Trophoblast cell (in vitro differentiated cells and primary cell): ENCODE results near the gene SPTLC3.

Source experiments
- DNase-seq, 2 donors: peaks; one replicate each; pipeline ENCODE4 v3.0.0-alpha.2; 2016
- H2AFZ ChIP-seq: 2 replicates; pipeline ENCODE4 v1.6.1; 2013; ENCODE audit warnings: low read length, moderate library complexity, mild to moderate bottlenecking; ENCODE audit not compliant: insufficient read depth, poor library complexity
- H2AK5ac ChIP-seq: 2 replicates; pipeline ENCODE4 v1.6.1; 2013; ENCODE audit warnings: mild to moderate bottlenecking, low read length
- H2BK120ac ChIP-seq: 2 replicates; pipeline ENCODE4 v1.6.1; 2013; ENCODE audit warnings: low read length, mild to moderate bottlenecking, moderate library complexity; ENCODE audit not compliant: insufficient read depth, poor library complexity
- H2BK12ac ChIP-seq: 2 replicates; pipeline ENCODE4 v1.6.1; 2013; ENCODE audit warnings: mild to moderate bottlenecking, low read length, moderate library complexity
- H2BK5ac ChIP-seq: 2 replicates; pipeline ENCODE4 v1.6.1; 2013; ENCODE audit warnings: low read length, low read depth, moderate library complexity, mild to moderate bottlenecking; ENCODE audit not compliant: poor library complexity
- H3K14ac ChIP-seq: 2 replicates; pipeline ENCODE4 v1.6.1; 2013; ENCODE audit warnings: mild to moderate bottlenecking, low read length
- H3K18ac ChIP-seq: 2 replicates; pipeline ENCODE4 v1.6.1; 2013; ENCODE audit warnings: mild to moderate bottlenecking, low read length
- H3K23ac ChIP-seq: 2 replicates; pipeline ENCODE4 v1.6.1; 2013; ENCODE audit warnings: low read length
- H3K27ac ChIP-seq: 2 replicates; pipeline ENCODE4 v1.5.1; 2013; ENCODE audit warnings: low read depth, mild to moderate bottlenecking, inconsistent platforms, low read length, moderate library complexity
- H3K27me3 ChIP-seq: 2 replicates; pipeline ENCODE4 v1.6.1; 2013; ENCODE audit warnings: inconsistent platforms, mild to moderate bottlenecking, low read length, moderate library complexity; ENCODE audit not compliant: insufficient read depth
- H3K36me3 ChIP-seq, 2 experiments: 1 replicate in 1 of 2; 2 replicates in 1 of 2; pipeline ENCODE4 v1.6.1; 2013; ENCODE audit warnings: low read length in 2 of 2, mild to moderate bottlenecking in 2 of 2, moderate library complexity in 1 of 2; ENCODE audit not compliant: insufficient read depth in 2 of 2, control insufficient read depth in 1 of 2
- H3K4ac ChIP-seq: 2 replicates; pipeline ENCODE4 v1.6.1; 2013; ENCODE audit warnings: low read depth, mild to moderate bottlenecking, low read length, moderate library complexity
- H3K4me1 ChIP-seq, 2 experiments: 1 replicate in 1 of 2; 2 replicates in 1 of 2; pipeline ENCODE4 v1.6.1; 2013; ENCODE audit warnings: low read length in 2 of 2, mild to moderate bottlenecking in 2 of 2, moderate library complexity in 1 of 2; ENCODE audit not compliant: insufficient read depth in 2 of 2, control insufficient read depth in 1 of 2
- H3K4me2 ChIP-seq: 2 replicates; pipeline ENCODE4 v1.6.1; 2013; ENCODE audit warnings: inconsistent platforms, mild to moderate bottlenecking, low read length, moderate library complexity
- H3K4me3 ChIP-seq: 2 replicates; pipeline ENCODE4 v1.5.1; 2013; ENCODE audit warnings: mild to moderate bottlenecking, low read depth, low read length, inconsistent platforms
- H3K79me1 ChIP-seq: one replicate; pipeline ENCODE4 v1.6.1; 2013; ENCODE audit warnings: low read length
- H3K79me2 ChIP-seq: 2 replicates; pipeline ENCODE4 v1.6.1; 2013; ENCODE audit warnings: low read length, mild to moderate bottlenecking; ENCODE audit not compliant: control insufficient read depth, insufficient read depth, poor library complexity
- H3K9ac ChIP-seq: 2 replicates; pipeline ENCODE4 v1.6.1; 2013; ENCODE audit warnings: mild to moderate bottlenecking, low read length
- H3K9me3 ChIP-seq: 2 replicates; pipeline ENCODE4 v1.6.1; 2013; ENCODE audit warnings: low read depth, mild to moderate bottlenecking, control low read depth, inconsistent platforms, low read length; ENCODE audit not compliant: insufficient read depth
- H4K12ac ChIP-seq: 2 replicates; pipeline ENCODE4 v1.6.1; 2013; ENCODE audit warnings: low read depth, mild to moderate bottlenecking, low read length, moderate library complexity
- H4K8ac ChIP-seq: 2 replicates; pipeline ENCODE4 v1.6.1; 2013; ENCODE audit warnings: low read depth, mild to moderate bottlenecking, low read length, moderate library complexity
- H4K91ac ChIP-seq: one replicate; pipeline ENCODE4 v1.6.1; 2013; ENCODE audit warnings: low read depth, mild to moderate bottlenecking, low read length, moderate library complexity
- WGBS: extraction: QIAGEN DNeasy Blood & Tissue Kit; methylation state at CpG from one replicate; pipeline ENCODE4 v1.1.7; 2013; ENCODE audit warnings: missing lambda C conversion rate; ENCODE audit not compliant: insufficient read length, insufficient coverage; ENCODE audit errors: extremely low coverage; 5-methylcytosine and 5-hydroxymethylcytosine counted together

SPTLC3 gene

GRCh38 chr20:13147071-13147963 lies 138.5 kb downstream of the SPTLC3 start:
- no peak overlapping the region for H3K23ac ChIP-seq
- H4K8ac ChIP-seq: no peak overlapping the region
- H2AFZ ChIP-seq: no peak overlapping the region
- DNase-seq: no peak
- no peak overlapping the region for H4K91ac ChIP-seq
- H4K12ac ChIP-seq: no peak overlapping the region
- H2BK5ac ChIP-seq: no peak overlapping the region
- H2AK5ac ChIP-seq: no peak overlapping the region
- H3K14ac ChIP-seq: no peak overlapping the region
- H3K27ac ChIP-seq: no peak overlapping the region
- peaks cover 0 to 3% of the 10 kb centered on the region in 2 experiments for H3K4me1 ChIP-seq
- no peaks in the 10 kb centered on the region for H3K79me2 ChIP-seq
- no peaks in the 10 kb centered on the region for H3K79me1 ChIP-seq
- no peaks in the 10 kb centered on the region for H3K36me3 ChIP-seq
- H3K18ac ChIP-seq: no peak overlapping the region
- no peaks in the 10 kb centered on the region for H3K27me3 ChIP-seq
- no peak overlapping the region for H2BK120ac ChIP-seq
- WGBS: no CpG with 5 or more reads among the region's 8 CpGs
- no peak overlapping the region for H3K4ac ChIP-seq
- no peaks in the 10 kb centered on the region for H3K9me3 ChIP-seq
- no peak overlapping the region for H2BK12ac ChIP-seq
- H3K4me2 ChIP-seq: no peak overlapping the region
- H3K9ac ChIP-seq: no peak overlapping the region
- no peak overlapping the region for H3K4me3 ChIP-seq

- Histone ChIP-seq H3K4me1 (peaks cover 0 to 3% of the 10 kb centered on the region in 2 experiments), H3K27ac (no peak overlapping the region), H3K9ac (no peak overlapping the region), H3K36me3 (no peaks in the 10 kb centered on the region), H4K12ac (no peak overlapping the region), H2BK5ac (no peak overlapping the region), H3K27me3 (no peaks in the 10 kb centered on the region), H2AFZ (no peak overlapping the region), H3K23ac (no peak overlapping the region), H4K8ac (no peak overlapping the region), H3K9me3 (no peaks in the 10 kb centered on the region), H3K79me1 (no peaks in the 10 kb centered on the region), H3K4ac (no peak overlapping the region), H3K4me2 (no peak overlapping the region), H3K18ac (no peak overlapping the region), H2AK5ac (no peak overlapping the region), H3K14ac (no peak overlapping the region), H4K91ac (no peak overlapping the region), H2BK12ac (no peak overlapping the region), H2BK120ac (no peak overlapping the region), H3K79me2 (no peaks in the 10 kb centered on the region), H3K4me3 (no peak overlapping the region)
- no peak for DNase-seq
- no CpG with 5 or more reads among the region's 3 CpGs for WGBS
These were observed 139.2 kb downstream of the SPTLC3 start for GRCh38 chr20:13147971-13148370.

GRCh38 chr20:13148402-13148801 lies 139.6 kb downstream of the SPTLC3 start:
- Histone ChIP-seq H4K8ac (no peak overlapping the region), H3K4me1 (peaks cover 0 to 3% of the 10 kb centered on the region in 2 experiments), H2BK12ac (no peak overlapping the region), H3K18ac (no peak overlapping the region), H3K79me1 (no peaks in the 10 kb centered on the region), H4K12ac (no peak overlapping the region), H3K27ac (no peak overlapping the region), H3K23ac (no peak overlapping the region), H3K4me3 (no peak overlapping the region), H3K9me3 (no peaks in the 10 kb centered on the region), H4K91ac (no peak overlapping the region), H3K9ac (no peak overlapping the region), H3K36me3 (no peaks in the 10 kb centered on the region), H2BK5ac (no peak overlapping the region), H3K27me3 (no peaks in the 10 kb centered on the region), H2AK5ac (no peak overlapping the region), H2AFZ (no peak overlapping the region), H3K4ac (no peak overlapping the region), H3K79me2 (no peaks in the 10 kb centered on the region), H2BK120ac (no peak overlapping the region), H3K4me2 (no peak overlapping the region), H3K14ac (no peak overlapping the region)
- no CpG with 5 or more reads among the region's 4 CpGs for WGBS
- no peak for DNase-seq

- Histone ChIP-seq H2AK5ac (no peak overlapping the region), H3K14ac (no peak overlapping the region), H4K91ac (no peak overlapping the region), H4K8ac (no peak overlapping the region), H3K27me3 (no peaks in the 10 kb centered on the region), H3K23ac (no peak overlapping the region), H3K36me3 (no peaks in the 10 kb centered on the region), H4K12ac (no peak overlapping the region), H3K4me3 (no peak overlapping the region), H3K18ac (no peak overlapping the region), H3K27ac (no peak overlapping the region), H2BK12ac (no peak overlapping the region), H3K4me1 (peaks cover 0 to 3% of the 10 kb centered on the region in 2 experiments), H3K9ac (no peak overlapping the region), H2BK120ac (no peak overlapping the region), H2AFZ (no peak overlapping the region), H3K4ac (no peak overlapping the region), H2BK5ac (no peak overlapping the region), H3K79me1 (no peaks in the 10 kb centered on the region), H3K9me3 (no peaks in the 10 kb centered on the region), H3K79me2 (no peaks in the 10 kb centered on the region), H3K4me2 (no peak overlapping the region)
- no peak for DNase-seq
- no CpG with 5 or more reads among the region's 2 CpGs for WGBS
These were observed 140.2 kb downstream of the SPTLC3 start for GRCh38 chr20:13148961-13149360.
